ENCODE measurements around the gene IDUA. TPM values are rescaled to one million over a fixed set of nuclear protein-coding genes. Genes with fewer than 3 reads are reported as not detected.

Gene IDUA
- total RNA-seq, 1 donor from 2014 or later, result 7.1 TPM

DNA sequence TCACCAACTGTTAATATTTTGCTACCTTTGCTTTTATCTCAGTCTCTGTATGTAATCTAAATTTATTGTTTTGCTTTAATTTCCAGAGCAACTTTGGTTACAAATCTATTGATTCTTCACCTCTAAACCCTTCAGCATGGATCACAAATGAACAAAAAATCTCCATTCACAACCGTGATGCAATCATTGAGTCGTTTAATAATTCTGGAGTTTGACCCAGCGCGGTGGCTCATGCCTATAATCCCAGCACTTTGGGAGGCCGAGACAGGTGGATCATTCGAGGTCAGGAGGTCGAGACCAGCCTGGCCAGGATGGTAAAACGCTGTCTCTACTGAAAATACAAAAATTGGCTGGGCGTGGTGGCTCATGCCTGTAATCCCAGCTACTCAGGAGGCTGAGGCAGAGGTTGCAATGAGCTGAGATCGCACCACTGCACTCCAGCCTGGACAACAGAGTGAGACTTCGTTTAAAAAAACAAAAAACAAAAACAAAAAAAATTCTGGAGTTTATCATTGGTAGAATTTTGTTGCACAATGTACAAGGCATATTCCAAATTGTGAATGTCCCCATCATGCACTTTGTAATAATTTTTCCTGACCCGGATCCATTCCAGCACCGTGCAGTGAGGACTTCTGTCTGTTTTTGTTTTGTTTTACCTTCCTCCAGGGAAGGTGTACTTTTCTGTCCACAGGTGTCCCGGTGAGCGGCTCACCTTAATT, 2.3 kb upstream of the IDUA start:
- no peak for TF ChIP-seq CTCF (IDR thresholded peaks at IDR 0.05; ENCODE audit: insufficient read depth, low read length, poor library complexity, severe bottlenecking)
- H3K4me3 ChIP-seq (ENCODE audit: low read depth, low read length), result no peak overlapping the region
- no peak for DNase-seq (ENCODE audit: low read depth)
- H3K27me3 ChIP-seq (ENCODE audit: control insufficient read depth, insufficient read depth, low read length), result no peaks in the 10 kb centered on the region
- no peaks in the 10 kb centered on the region for H3K36me3 ChIP-seq (ENCODE audit: control insufficient read depth, insufficient read depth, low read length)

DNA sequence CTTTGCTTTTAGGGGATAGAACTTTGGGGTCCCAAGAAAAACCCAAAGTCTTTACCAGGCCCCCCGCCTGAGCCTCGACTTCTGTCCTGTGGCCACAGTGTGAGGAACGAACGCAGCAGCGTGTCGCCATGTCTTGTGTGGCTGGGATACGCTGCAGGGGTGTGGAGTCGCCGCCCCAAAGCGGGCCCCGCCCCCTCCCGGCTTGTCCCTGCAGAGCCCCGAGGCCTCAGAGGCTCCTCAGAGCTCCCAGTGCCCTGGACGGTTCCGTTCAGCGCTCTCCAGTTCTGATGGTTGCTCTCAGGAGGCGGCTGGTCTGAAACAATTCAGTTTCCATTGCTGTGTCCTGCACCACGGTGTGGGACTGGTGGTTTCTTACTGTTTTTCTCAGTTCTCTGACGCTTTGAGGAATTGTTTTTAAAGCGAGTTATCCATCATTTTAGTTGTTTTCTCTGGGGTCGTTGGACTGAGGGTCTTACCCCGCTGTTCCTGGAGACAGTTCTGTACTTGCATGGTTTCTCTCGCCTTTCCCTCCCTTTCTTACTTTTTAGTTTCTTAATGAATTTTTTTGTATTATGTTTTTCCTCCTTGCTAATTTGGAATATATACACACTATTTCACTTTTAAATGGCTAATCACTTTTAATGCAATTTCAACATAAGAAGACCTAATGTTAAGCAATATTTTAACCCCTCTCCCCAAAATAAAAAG, 1.6 kb upstream of the IDUA start:
- H3K36me3 ChIP-seq (ENCODE audit: control insufficient read depth, insufficient read depth, low read length), result no peaks in the 10 kb centered on the region
- no peak for TF ChIP-seq CTCF (IDR thresholded peaks at IDR 0.05; ENCODE audit: insufficient read depth, low read length, poor library complexity, severe bottlenecking)
- no peak for DNase-seq (ENCODE audit: low read depth)
- no peaks in the 10 kb centered on the region for H3K27me3 ChIP-seq (ENCODE audit: control insufficient read depth, insufficient read depth, low read length)
- no peak overlapping the region for H3K4me3 ChIP-seq (ENCODE audit: low read depth, low read length)

- no peak for TF ChIP-seq CTCF (IDR thresholded peaks at IDR 0.05; ENCODE audit: insufficient read depth, low read length, poor library complexity, severe bottlenecking)
- Histone ChIP-seq H3K36me3 (ENCODE audit: control insufficient read depth, insufficient read depth, low read length) (no peaks in the 10 kb centered on the region), H3K27me3 (ENCODE audit: control insufficient read depth, insufficient read depth, low read length) (no peaks in the 10 kb centered on the region), H3K4me3 (ENCODE audit: low read depth, low read length) (peak overlapping the region; percentile 45)
- DNase-seq (ENCODE audit: low read depth), result no peak
Measured at GRCh38 chr4:986428-986878, 391 bp upstream of the IDUA start.

DNA sequence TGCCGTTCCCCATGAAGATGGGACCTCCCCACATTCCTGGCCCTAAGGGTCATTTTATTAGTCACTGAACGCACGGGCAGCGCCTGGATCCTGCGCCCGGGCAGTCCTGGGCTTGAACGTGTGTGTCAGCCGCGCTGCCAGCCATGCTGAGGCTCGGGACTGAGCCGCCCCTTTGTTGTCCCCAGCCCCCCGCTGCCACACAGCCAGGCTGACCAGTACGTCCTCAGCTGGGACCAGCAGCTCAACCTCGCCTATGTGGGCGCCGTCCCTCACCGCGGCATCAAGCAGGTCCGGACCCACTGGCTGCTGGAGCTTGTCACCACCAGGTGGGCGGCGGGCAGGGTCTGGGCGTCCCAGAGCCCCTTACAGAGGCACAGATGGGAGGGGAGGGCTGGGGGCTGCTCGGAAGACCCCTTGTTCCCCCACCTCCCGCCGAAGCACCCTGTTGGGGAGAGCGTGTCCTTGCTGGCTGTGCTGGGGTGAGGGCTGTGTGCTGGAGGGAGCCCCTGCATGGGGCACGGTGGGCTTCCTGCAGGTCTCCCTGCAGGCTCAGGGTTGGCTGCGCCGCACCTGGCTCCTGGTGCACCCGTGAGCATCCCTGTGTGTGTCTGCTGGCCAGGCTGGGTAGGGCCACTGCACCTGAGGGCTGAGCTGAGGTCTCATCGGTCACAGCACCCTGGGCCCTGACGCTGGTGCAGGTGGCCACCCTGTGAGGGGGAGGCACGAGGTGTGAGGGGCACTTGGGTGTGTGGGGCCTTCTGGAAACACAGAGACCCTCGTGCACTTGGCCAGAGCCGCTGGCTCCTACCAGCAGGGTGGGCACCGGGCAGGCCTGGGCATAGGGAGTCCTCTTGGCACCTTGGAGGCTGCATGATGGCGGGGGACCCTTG, 1.0 kb downstream of the IDUA start:
- no peaks in the 10 kb centered on the region for H3K27me3 ChIP-seq (ENCODE audit: control insufficient read depth, insufficient read depth, low read length)
- no peaks in the 10 kb centered on the region for H3K36me3 ChIP-seq (ENCODE audit: control insufficient read depth, insufficient read depth, low read length)
- peak overlapping the region; percentile 45 for H3K4me3 ChIP-seq (ENCODE audit: low read depth, low read length)
- TF ChIP-seq CTCF (IDR thresholded peaks at IDR 0.05; ENCODE audit: insufficient read depth, low read length, poor library complexity, severe bottlenecking), result no peak
- no peak for DNase-seq (ENCODE audit: low read depth)

GRCh38 chr4:988726-989721, 2.2 kb downstream of the IDUA start:
- no peak for DNase-seq (ENCODE audit: low read depth)
- TF ChIP-seq CTCF (IDR thresholded peaks at IDR 0.05; ENCODE audit: insufficient read depth, low read length, poor library complexity, severe bottlenecking), result no peak
- H3K4me3 ChIP-seq (ENCODE audit: low read depth, low read length), result no peak overlapping the region
- no peaks in the 10 kb centered on the region for H3K27me3 ChIP-seq (ENCODE audit: control insufficient read depth, insufficient read depth, low read length)
- H3K36me3 ChIP-seq (ENCODE audit: control insufficient read depth, insufficient read depth, low read length), result no peaks in the 10 kb centered on the region

Data from kidney epithelial cell (primary cell).